Suprapubic skin (tissue), 4 donors: ENCODE data around the gene ARHGEF17. TPM values are rescaled to one million over a fixed set of nuclear protein-coding genes. Genes with fewer than 3 reads are reported as not detected.

Experiments used
- DNase-seq, 2 donors: peaks; one replicate each; pipeline ENCODE4 v3.0.0-alpha.2; 2019; ENCODE audit warnings: low spot score in 2 of 2
- H3K27ac ChIP-seq: fragments of 200-600 bp; sonication (generic); one replicate; pipeline ENCODE4 v1.5.1; 2019
- H3K27me3 ChIP-seq: fragments of 200-600 bp; sonication (generic); one replicate; pipeline ENCODE4 v1.5.1; 2019
- H3K36me3 ChIP-seq: fragments of 200-600 bp; sonication (generic); one replicate; pipeline ENCODE4 v1.5.1; 2019
- H3K4me1 ChIP-seq: fragments of 200-600 bp; sonication (generic); one replicate; pipeline ENCODE4 v1.5.1; 2019
- H3K4me3 ChIP-seq: fragments of 200-600 bp; sonication (generic); one replicate; pipeline ENCODE4 v1.5.1; 2019; ENCODE audit warnings: mild to moderate bottlenecking
- H3K9me3 ChIP-seq: fragments of 200-600 bp; sonication (generic); one replicate; pipeline ENCODE4 v1.5.1; 2019
- EP300 ChIP-seq: sonication (generic); formaldehyde crosslinking; IDR thresholded peaks from one replicate; pipeline ENCODE4 v1.6.1; 2017; ENCODE audit warnings: antibody characterized with exemption
- POLR2A ChIP-seq, 2 donors: fragments of 450-650 bp; IDR thresholded peaks; one replicate each; pipeline ENCODE4 v1.6.1; 2017; ENCODE audit warnings: antibody characterized with exemption in 2 of 2, mild to moderate bottlenecking in 2 of 2, moderate library complexity in 2 of 2
- POLR2AphosphoS5 ChIP-seq, 3 donors: sonication (generic); formaldehyde crosslinking; IDR thresholded peaks; one replicate each; pipeline ENCODE4 v1.6.1; 2017; ENCODE audit warnings: antibody characterized with exemption in 3 of 3
- WGBS: methylation state at CpG from one replicate; pipeline ENCODE4 v1.1.5; 2018; 5-methylcytosine and 5-hydroxymethylcytosine counted together
- total RNA-seq, 4 donors: library from RNA; depleted of rRNA; stranded (reverse); fragments of >200 nt; gene quantifications; one replicate each; pipeline ENCODE4 v1.1.0, GENCODE V29; 2016
- TF ChIP-seq, protein P1 (sequence below), 2 donors: fragments of 200-600 bp in 1 of 2; fragments of 450-650 bp in 1 of 2; sonication (generic) in 1 of 2; IDR thresholded peaks; one replicate each; pipeline ENCODE4 v1.5.1; 2016 to 2019; ENCODE audit warnings: antibody characterized with exemption in 2 of 2, mild to moderate bottlenecking in 1 of 2, moderate library complexity in 1 of 2

The ARHGEF17 gene
- total RNA-seq, 4 donors from 2014 or later = 8.3 to 25.0 (median 9.7) TPM

DNA sequence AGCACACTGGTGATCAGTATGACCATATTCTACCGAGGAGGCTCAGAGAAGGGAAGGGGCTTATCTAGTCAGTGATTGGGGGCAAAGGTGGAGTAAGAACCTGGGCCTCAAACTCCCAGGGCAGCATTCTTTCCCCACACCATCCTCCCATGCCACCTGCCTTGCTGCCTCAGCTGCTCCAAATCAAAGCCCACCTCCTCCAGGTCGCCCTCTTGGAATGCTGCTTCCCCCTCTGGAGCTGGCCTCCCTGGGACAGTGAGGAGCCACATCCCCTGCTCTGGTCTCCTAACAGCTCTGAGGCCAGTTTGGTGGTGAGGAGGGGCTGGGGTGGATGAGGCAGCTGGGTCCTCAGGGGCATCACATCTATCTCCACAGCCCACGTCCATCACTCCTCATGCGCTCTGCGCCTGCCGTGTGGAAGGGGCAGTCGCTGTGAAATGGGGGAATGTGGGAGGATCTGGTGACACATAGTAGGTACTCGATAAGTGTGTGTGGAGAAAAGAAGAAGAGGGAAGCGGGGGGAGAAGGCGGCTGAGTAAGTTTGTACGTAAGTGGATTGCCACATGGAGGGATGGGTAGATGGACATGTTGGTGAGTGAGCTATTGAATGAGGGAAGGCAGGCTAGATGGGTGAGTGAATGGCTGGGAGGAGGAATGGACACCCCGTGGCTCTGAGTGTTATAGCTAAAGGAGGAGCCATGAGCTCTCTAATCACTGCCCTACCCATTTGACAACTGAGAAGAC lies 16.1 kb upstream of the ARHGEF17 start:
- Histone ChIP-seq H3K4me3 (no peak overlapping the region), H3K9me3 (no peaks in the 10 kb centered on the region), H3K4me1 (peaks cover 15% of the 10 kb centered on the region), H3K36me3 (no peaks in the 10 kb centered on the region), H3K27ac (no peak overlapping the region), H3K27me3 (no peaks in the 10 kb centered on the region)
- TF ChIP-seq POLR2A (IDR thresholded peaks at IDR 0.05) (no peak), EP300 (no peak), POLR2AphosphoS5 (IDR thresholded peaks at IDR 0.05) (no peak)
- TF ChIP-seq, protein P1, sequence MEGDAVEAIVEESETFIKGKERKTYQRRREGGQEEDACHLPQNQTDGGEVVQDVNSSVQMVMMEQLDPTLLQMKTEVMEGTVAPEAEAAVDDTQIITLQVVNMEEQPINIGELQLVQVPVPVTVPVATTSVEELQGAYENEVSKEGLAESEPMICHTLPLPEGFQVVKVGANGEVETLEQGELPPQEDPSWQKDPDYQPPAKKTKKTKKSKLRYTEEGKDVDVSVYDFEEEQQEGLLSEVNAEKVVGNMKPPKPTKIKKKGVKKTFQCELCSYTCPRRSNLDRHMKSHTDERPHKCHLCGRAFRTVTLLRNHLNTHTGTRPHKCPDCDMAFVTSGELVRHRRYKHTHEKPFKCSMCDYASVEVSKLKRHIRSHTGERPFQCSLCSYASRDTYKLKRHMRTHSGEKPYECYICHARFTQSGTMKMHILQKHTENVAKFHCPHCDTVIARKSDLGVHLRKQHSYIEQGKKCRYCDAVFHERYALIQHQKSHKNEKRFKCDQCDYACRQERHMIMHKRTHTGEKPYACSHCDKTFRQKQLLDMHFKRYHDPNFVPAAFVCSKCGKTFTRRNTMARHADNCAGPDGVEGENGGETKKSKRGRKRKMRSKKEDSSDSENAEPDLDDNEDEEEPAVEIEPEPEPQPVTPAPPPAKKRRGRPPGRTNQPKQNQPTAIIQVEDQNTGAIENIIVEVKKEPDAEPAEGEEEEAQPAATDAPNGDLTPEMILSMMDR (IDR thresholded peaks at IDR 0.05) = no peak
- DNase-seq = no peak
- 84% methylated on average over 12 of the region's 12 CpGs for WGBS

DNA sequence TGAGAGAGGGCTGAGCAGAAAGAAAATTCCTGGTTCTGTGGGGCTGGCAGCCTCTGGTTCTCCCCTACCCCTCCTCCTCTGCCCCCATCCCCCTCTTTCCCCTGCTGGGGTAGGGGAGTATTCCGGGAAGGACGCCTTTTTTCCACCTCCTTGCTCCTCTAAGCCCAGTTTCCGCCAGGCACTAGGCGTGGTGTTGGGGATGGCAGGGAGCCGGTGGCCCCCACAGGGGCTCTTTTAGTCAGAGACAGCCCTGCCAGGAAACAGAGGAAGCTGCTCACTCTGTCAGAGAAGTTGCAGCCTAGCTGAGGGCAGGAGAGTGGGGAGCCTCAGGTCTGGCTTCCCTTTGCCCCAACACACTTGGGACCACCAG lies 15.6 kb upstream of the ARHGEF17 start:
- DNase-seq = no peak
- Histone ChIP-seq H3K4me3 (no peak overlapping the region), H3K27me3 (no peaks in the 10 kb centered on the region), H3K27ac (no peak overlapping the region), H3K36me3 (no peaks in the 10 kb centered on the region), H3K9me3 (no peaks in the 10 kb centered on the region), H3K4me1 (peaks cover 15% of the 10 kb centered on the region)
- no peak for TF ChIP-seq POLR2AphosphoS5 (IDR thresholded peaks at IDR 0.05)
- no peak for TF ChIP-seq POLR2A (IDR thresholded peaks at IDR 0.05)
- no peak for TF ChIP-seq EP300
- TF ChIP-seq, protein P1 (IDR thresholded peaks at IDR 0.05) = no peak
- 55% methylated on average over 5 of the region's 5 CpGs for WGBS

DNA sequence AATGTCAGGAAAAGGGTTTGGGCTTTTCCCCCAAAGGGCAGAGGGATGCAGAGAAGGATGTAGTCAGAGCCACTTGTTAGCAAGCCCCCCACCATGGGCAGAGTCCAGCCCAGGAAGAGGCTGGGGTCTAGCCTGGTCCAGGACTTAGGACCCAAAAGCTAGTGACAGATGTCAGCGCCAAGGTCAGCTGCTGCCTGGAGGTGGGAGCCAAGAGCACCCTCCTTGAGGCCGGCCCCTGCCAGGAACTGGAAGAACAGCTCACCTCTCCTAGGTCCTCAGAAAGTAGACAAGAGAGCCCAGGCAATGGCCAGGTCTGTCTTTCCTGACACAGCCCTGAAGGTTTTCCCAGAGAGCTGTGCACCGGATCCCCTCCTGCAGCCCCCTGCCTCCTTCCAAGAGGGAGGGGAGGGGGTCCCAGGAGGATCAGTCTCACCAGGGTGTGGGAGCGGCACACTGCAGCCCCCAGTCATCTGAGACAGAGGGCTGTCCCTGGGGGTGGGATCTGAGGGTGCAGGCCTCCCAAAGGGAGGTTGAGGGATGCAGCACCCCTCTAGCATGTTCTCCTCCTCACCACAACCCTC lies 14.6 kb upstream of the ARHGEF17 start:
- 83% methylated on average over 1 of the region's 4 CpGs for WGBS
- no peaks in the 10 kb centered on the region for H3K27me3 ChIP-seq

DNA sequence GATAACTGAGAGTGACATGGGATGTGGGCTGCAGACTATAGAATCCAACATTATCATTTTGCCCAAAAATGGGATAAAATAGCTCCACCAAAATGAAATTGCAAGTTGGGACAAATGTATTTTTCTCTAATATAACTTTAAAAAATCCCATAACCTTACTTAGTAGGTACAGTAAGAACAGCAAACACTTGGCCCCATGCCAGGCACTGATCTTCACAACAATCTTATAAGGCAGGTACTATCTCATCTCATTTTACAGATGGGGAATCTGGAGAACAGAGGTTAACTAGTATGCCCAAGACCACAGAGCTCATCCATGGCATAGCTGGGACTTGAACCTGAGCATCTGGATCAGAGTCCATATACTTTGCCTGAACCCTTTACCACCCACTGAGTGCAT lies 13.5 kb upstream of the ARHGEF17 start:
- H3K4me1 ChIP-seq = peaks cover 2% of the 10 kb centered on the region
- no peaks in the 10 kb centered on the region for H3K36me3 ChIP-seq
- no peak overlapping the region for H3K4me3 ChIP-seq
- no peak overlapping the region for H3K27ac ChIP-seq
- TF ChIP-seq EP300 (no peak), POLR2AphosphoS5 (IDR thresholded peaks at IDR 0.05) (no peak), POLR2A (IDR thresholded peaks at IDR 0.05) (no peak)
- TF ChIP-seq, protein P1 (IDR thresholded peaks at IDR 0.05) = no peak
- no peak for DNase-seq
- no peaks in the 10 kb centered on the region for H3K9me3 ChIP-seq
- H3K27me3 ChIP-seq = no peaks in the 10 kb centered on the region

More for the DNA sequence above, 14.6 kb upstream of the ARHGEF17 start:
- Histone ChIP-seq H3K9me3 (no peaks in the 10 kb centered on the region), H3K4me1 (peaks cover 13% of the 10 kb centered on the region), H3K27ac (no peak overlapping the region), H3K36me3 (no peaks in the 10 kb centered on the region), H3K4me3 (no peak overlapping the region)
- DNase-seq = no peak
- TF ChIP-seq EP300 (no peak), POLR2AphosphoS5 (IDR thresholded peaks at IDR 0.05) (no peak), POLR2A (IDR thresholded peaks at IDR 0.05) (no peak)
- TF ChIP-seq, protein P1 (IDR thresholded peaks at IDR 0.05) = no peak

DNA sequence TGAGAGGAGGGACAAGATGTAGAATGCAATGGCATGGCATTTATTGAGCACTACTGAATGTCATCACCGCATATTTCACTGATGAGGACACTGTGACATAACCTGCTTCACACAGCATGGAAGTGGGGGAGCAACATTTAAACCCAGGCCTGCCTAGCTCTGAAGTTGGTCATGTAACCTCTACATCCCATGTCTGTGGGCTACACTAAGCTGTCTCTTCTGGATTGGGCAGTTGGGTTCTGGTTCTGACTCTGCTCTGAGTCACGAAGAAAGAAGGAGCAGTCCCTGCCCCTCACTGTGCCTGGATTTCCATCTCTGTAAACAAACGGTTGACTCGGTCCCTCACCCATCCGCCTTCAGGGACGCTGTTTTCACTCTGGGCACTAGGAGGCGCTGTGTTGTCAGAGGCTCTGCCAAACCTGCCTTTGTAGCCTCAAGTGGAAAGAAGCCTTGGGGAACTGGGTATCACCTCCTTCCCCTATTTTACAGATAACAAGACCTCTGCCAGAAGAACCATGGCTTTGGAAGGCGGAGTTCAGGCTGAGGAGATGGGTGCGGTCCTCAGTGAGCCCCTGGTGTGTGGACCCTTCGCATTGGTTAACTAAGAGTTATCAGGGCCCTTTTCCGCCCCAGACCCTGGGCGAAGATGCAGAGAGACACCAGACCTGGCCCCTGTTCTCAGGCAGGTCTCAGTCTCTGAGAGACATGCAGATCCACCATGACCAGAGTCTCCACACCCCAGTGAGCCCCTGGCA lies 12.7 kb upstream of the ARHGEF17 start:
- Histone ChIP-seq H3K9me3 (no peaks in the 10 kb centered on the region), H3K27me3 (no peaks in the 10 kb centered on the region), H3K4me3 (no peak overlapping the region), H3K36me3 (no peaks in the 10 kb centered on the region), H3K4me1 (no peaks in the 10 kb centered on the region), H3K27ac (no peak overlapping the region)
- no peak for DNase-seq
- TF ChIP-seq, protein P1 (IDR thresholded peaks at IDR 0.05) = peak; percentile 58 to 82
- TF ChIP-seq EP300 = no peak
- 47% methylated on average over 11 of the region's 12 CpGs for WGBS
